ENCODE measurements around the gene PTRH1.

The PTRH1 gene

GRCh38 chr9:127731938-127732337 lies 16.5 kb upstream of the PTRH1 start:
- H3K4me3 ChIP-seq (replicated peaks; ENCODE audit: low read depth, low read length) = no peak overlapping the region
- TF ChIP-seq, protein P1, sequence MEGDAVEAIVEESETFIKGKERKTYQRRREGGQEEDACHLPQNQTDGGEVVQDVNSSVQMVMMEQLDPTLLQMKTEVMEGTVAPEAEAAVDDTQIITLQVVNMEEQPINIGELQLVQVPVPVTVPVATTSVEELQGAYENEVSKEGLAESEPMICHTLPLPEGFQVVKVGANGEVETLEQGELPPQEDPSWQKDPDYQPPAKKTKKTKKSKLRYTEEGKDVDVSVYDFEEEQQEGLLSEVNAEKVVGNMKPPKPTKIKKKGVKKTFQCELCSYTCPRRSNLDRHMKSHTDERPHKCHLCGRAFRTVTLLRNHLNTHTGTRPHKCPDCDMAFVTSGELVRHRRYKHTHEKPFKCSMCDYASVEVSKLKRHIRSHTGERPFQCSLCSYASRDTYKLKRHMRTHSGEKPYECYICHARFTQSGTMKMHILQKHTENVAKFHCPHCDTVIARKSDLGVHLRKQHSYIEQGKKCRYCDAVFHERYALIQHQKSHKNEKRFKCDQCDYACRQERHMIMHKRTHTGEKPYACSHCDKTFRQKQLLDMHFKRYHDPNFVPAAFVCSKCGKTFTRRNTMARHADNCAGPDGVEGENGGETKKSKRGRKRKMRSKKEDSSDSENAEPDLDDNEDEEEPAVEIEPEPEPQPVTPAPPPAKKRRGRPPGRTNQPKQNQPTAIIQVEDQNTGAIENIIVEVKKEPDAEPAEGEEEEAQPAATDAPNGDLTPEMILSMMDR (IDR thresholded peaks at IDR 0.05; ENCODE audit: low read length, missing control alignments) = no peak
- no peak for DNase-seq (ENCODE audit: low read depth)

- no peak overlapping the region for H3K4me3 ChIP-seq (replicated peaks; ENCODE audit: low read depth, low read length)
- no peak for DNase-seq (ENCODE audit: low read depth)
- TF ChIP-seq, protein P1 (IDR thresholded peaks at IDR 0.05; ENCODE audit: low read length, missing control alignments) = no peak
Measured at GRCh38 chr9:127730799-127731410, 15.4 kb upstream of the PTRH1 start.

DNA sequence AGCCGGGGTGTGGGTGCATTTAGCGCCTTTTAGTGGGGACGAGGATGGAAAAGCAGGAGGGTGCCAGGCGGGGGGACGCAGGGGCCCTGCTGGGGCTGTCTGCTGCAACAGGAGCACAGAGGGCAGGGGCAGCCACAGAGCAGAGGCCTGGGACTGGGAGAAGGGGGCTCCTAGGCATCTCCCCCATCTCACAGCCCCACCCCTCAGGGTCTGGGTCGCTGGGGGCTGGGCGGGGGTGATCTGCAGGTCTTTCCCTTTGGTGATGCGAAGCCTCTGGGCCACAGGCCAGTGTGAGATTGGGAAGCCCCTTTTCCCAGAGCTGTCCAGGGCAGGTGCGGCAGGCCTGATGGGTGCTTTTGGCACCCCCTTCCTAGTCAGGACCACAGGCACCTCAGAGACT lies 14.8 kb upstream of the PTRH1 start:
- TF ChIP-seq, protein P1 (IDR thresholded peaks at IDR 0.05; ENCODE audit: low read length, missing control alignments) = no peak
- DNase-seq (ENCODE audit: low read depth) = no peak

GRCh38 chr9:127729522-127730256 lies 14.2 kb upstream of the PTRH1 start:
- no peak overlapping the region for H3K4me3 ChIP-seq (replicated peaks; ENCODE audit: low read depth, low read length)
- DNase-seq (ENCODE audit: low read depth) = no peak
- TF ChIP-seq, protein P1 (IDR thresholded peaks at IDR 0.05; ENCODE audit: low read length, missing control alignments) = no peak

More for the DNA sequence above, 14.8 kb upstream of the PTRH1 start:
- no peak overlapping the region for H3K4me3 ChIP-seq (replicated peaks; ENCODE audit: low read depth, low read length)

DNA sequence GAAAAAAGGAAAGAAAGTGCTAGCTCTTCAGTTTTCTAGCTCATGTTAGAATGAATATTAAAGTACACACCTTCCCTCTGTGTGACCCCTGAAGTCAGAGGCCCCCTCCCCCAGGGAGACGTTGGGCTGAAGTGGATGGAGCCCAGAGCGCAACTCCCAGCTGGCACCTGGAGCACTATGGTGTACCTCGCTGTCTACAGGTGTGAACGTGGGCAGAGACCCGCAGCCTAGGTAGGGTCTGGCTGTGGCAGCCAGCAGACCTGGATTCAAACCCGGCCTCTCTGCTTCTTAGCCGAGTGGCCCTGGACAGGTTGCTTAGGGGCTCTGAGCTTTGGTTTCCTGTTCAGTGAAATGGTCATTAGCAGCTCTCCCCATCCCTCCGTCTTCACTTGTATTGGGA lies 13.3 kb upstream of the PTRH1 start:
- no peak for DNase-seq (ENCODE audit: low read depth)
- TF ChIP-seq, protein P1 (IDR thresholded peaks at IDR 0.05; ENCODE audit: low read length, missing control alignments) = no peak
- H3K4me3 ChIP-seq (replicated peaks; ENCODE audit: low read depth, low read length) = no peak overlapping the region

- H3K4me3 ChIP-seq (replicated peaks; ENCODE audit: low read depth, low read length) = no peak overlapping the region
- TF ChIP-seq, protein P1 (IDR thresholded peaks at IDR 0.05; ENCODE audit: low read length, missing control alignments) = no peak
- no peak for DNase-seq (ENCODE audit: low read depth)
Measured at GRCh38 chr9:127726871-127727270, 11.4 kb upstream of the PTRH1 start.

Data from fibroblast of pulmonary artery (primary cell).